ENCODE results near the gene OR10V1.

DNA sequence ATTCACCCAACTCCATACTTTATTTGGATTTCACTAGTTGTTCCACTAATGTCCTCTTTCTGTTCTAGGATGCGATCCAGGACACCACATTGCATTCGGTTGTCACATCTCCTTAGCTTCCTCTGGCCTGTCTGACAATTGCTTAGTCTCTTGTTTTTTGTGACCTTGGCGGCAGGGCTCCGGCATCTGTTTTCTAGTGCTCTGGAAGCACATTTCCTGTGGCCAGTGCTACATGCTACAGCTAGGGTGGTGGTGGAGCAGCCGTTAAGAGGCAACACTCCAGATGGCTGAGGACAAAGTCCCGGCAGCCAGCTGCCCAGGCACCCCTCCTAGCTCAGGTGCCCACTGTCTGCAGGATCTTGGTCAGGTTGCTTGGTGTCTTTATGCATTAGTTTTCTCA is 48.3 kb upstream of the OR10V1 start:
- no peak for TF ChIP-seq POLR2AphosphoS5 (IDR thresholded peaks at IDR 0.05; ENCODE audit: low read depth, low read length)
- no peak for TF ChIP-seq POU2F2 (IDR thresholded peaks at IDR 0.05; ENCODE audit: low read depth, low read length)
- TF ChIP-seq POLR2A (IDR thresholded peaks at IDR 0.05; ENCODE audit: low read depth, low read length), result no peak
- no peak for TF ChIP-seq TAF1 (IDR thresholded peaks at IDR 0.05; ENCODE audit: low read depth, low read length)
- no peak for TF ChIP-seq SPI1 (IDR thresholded peaks at IDR 0.05; ENCODE audit: low read depth, low read length)

All from GM12891 (cell line).